COLO668 (cell line): ENCODE measurements around the gene MPZL3.

ENCODE experiments used
- DNase-seq: peaks from one replicate; lab custom pipeline; 2025; ENCODE audit not compliant: unreplicated experiment; lab: John Stamatoyannopoulos, UW

MPZL3 gene

GRCh38 chr11:118232659-118233058 is 19.5 kb downstream of the MPZL3 start:
- no peak for DNase-seq

- no peak for DNase-seq
Measured at GRCh38 chr11:118231461-118231860, 20.7 kb downstream of the MPZL3 start.

GRCh38 chr11:118230088-118230487 is 22.1 kb downstream of the MPZL3 start:
- DNase-seq: no peak

GRCh38 chr11:118229274-118229847 is 22.8 kb downstream of the MPZL3 start:
- no peak for DNase-seq

- no peak for DNase-seq
Measured at GRCh38 chr11:118227865-118228785, 24.0 kb downstream of the MPZL3 start.

- no peak for DNase-seq
Measured at GRCh38 chr11:118226781-118227180, 25.4 kb downstream of the MPZL3 start.

GRCh38 chr11:118226296-118226695 is 25.9 kb downstream of the MPZL3 start:
- no peak for DNase-seq

GRCh38 chr11:118224511-118225188 is 27.5 kb downstream of the MPZL3 start, which contains the start of gene JAML:
TSS of gene JAML (minus strand) at chr11:118225011. CDS start at chr11:118214866, 10,145 bp downstream.
- DNase-seq: no peak

GRCh38 chr11:118223992-118224391 is 28.2 kb downstream of the MPZL3 start:
- DNase-seq: no peak

GRCh38 chr11:118223570-118223969 is 28.6 kb downstream of the MPZL3 start:
- DNase-seq: no peak

- no peak for DNase-seq
Measured at GRCh38 chr11:118222437-118222836, 29.7 kb downstream of the MPZL3 start.

GRCh38 chr11:118221419-118221818 is 30.7 kb downstream of the MPZL3 start:
- no peak for DNase-seq

- no peak for DNase-seq
Measured at GRCh38 chr11:118219732-118220131, 32.4 kb downstream of the MPZL3 start.

- no peak for DNase-seq
Measured at GRCh38 chr11:118219244-118219643, 32.9 kb downstream of the MPZL3 start.

- no peak for DNase-seq
Measured at GRCh38 chr11:118217575-118217974, 34.6 kb downstream of the MPZL3 start.

GRCh38 chr11:118216621-118217481 is 35.3 kb downstream of the MPZL3 start:
- no peak for DNase-seq

- DNase-seq: no peak
Measured at GRCh38 chr11:118215765-118216164, 36.4 kb downstream of the MPZL3 start.

GRCh38 chr11:118215262-118215661 is 36.9 kb downstream of the MPZL3 start:
- DNase-seq: no peak

GRCh38 chr11:118214210-118214914 is 37.8 kb downstream of the MPZL3 start:
- DNase-seq: no peak

GRCh38 chr11:118213781-118214180 is 38.4 kb downstream of the MPZL3 start:
- DNase-seq: no peak
